ENCODE data around the gene STK38.
"Not testable (repeated sequence)": the region's sequence is repeated elsewhere in the genome, so short reads cannot be mapped to it uniquely, and the experiment has no call there.

The STK38 gene

GRCh38 chr6:36576578-36576977 lies 29.3 kb upstream of the STK38 start:
- Histone ChIP-seq H3K9ac (ENCODE audit: low read depth, low read length) (no peak overlapping the region), H3K36me3 (ENCODE audit: insufficient read depth, low read length) (no peaks in the 10 kb centered on the region), H3K9me3 (ENCODE audit: control insufficient read depth, insufficient read depth, low read length) (no peaks in the 10 kb centered on the region), H3K4me1 (ENCODE audit: insufficient read depth, low read length) (peaks cover 5% of the 10 kb centered on the region; the same call in 1 of the 2 replicates)

- H3K4me1 ChIP-seq (ENCODE audit: insufficient read depth, low read length) = peaks cover 2% of the 10 kb centered on the region; the same call in 1 of the 2 replicates
- H3K36me3 ChIP-seq (ENCODE audit: insufficient read depth, low read length) = no peaks in the 10 kb centered on the region
- H3K9ac ChIP-seq (ENCODE audit: low read depth, low read length) = no peak overlapping the region
- no peaks in the 10 kb centered on the region; the same call in 1 of the 2 replicates for H3K9me3 ChIP-seq (ENCODE audit: control insufficient read depth, insufficient read depth, low read length)
Measured at GRCh38 chr6:36574679-36575078, 27.4 kb upstream of the STK38 start.

GRCh38 chr6:36572353-36573311 lies 25.4 kb upstream of the STK38 start:
- not testable (repeated sequence) for H3K9ac ChIP-seq (ENCODE audit: low read depth, low read length); H3K4me1 ChIP-seq (ENCODE audit: insufficient read depth, low read length); H3K9me3 ChIP-seq (ENCODE audit: control insufficient read depth, insufficient read depth, low read length); H3K36me3 ChIP-seq (ENCODE audit: insufficient read depth, low read length)

- Histone ChIP-seq H3K9ac (ENCODE audit: low read depth, low read length) (no peak overlapping the region), H3K4me1 (ENCODE audit: insufficient read depth, low read length) (0 out of 2 replicates have a peak, but pooled peaks cover 3% of the 10 kb centered on the region), H3K36me3 (ENCODE audit: insufficient read depth, low read length) (no peaks in the 10 kb centered on the region), H3K9me3 (ENCODE audit: control insufficient read depth, insufficient read depth, low read length) (no peaks in the 10 kb centered on the region; the same call in 1 of the 2 replicates)
Measured at GRCh38 chr6:36571122-36572043, 24.1 kb upstream of the STK38 start.

- Histone ChIP-seq H3K4me1 (ENCODE audit: insufficient read depth, low read length) (0 out of 2 replicates have a peak, but pooled peaks cover 3% of the 10 kb centered on the region), H3K36me3 (ENCODE audit: insufficient read depth, low read length) (no peaks in the 10 kb centered on the region), H3K9me3 (ENCODE audit: control insufficient read depth, insufficient read depth, low read length) (no peaks in the 10 kb centered on the region; the same call in 1 of the 2 replicates), H3K9ac (ENCODE audit: low read depth, low read length) (no peak overlapping the region)
Measured at GRCh38 chr6:36570264-36570663, 23.0 kb upstream of the STK38 start.

GRCh38 chr6:36566418-36566905 lies 19.2 kb upstream of the STK38 start:
- Histone ChIP-seq H3K9me3 (ENCODE audit: control insufficient read depth, insufficient read depth, low read length) (no peaks in the 10 kb centered on the region; the same call in 1 of the 2 replicates), H3K9ac (ENCODE audit: low read depth, low read length) (no peak overlapping the region), H3K4me1 (ENCODE audit: insufficient read depth, low read length) (0 out of 2 replicates have a peak, but pooled peaks cover 3% of the 10 kb centered on the region), H3K36me3 (ENCODE audit: insufficient read depth, low read length) (no peaks in the 10 kb centered on the region)

GRCh38 chr6:36563928-36564284 lies 16.6 kb upstream of the STK38 start:
- Histone ChIP-seq H3K9ac (ENCODE audit: low read depth, low read length) (no peak overlapping the region), H3K4me1 (ENCODE audit: insufficient read depth, low read length) (0 out of 2 replicates have a peak, but pooled peaks cover 3% of the 10 kb centered on the region), H3K36me3 (ENCODE audit: insufficient read depth, low read length) (no peaks in the 10 kb centered on the region), H3K9me3 (ENCODE audit: control insufficient read depth, insufficient read depth, low read length) (no peaks in the 10 kb centered on the region)

- Histone ChIP-seq H3K36me3 (ENCODE audit: insufficient read depth, low read length) (no peaks in the 10 kb centered on the region), H3K9ac (ENCODE audit: low read depth, low read length) (no peak overlapping the region), H3K4me1 (ENCODE audit: insufficient read depth, low read length) (0 out of 2 replicates have a peak, but pooled peaks cover 3% of the 10 kb centered on the region), H3K9me3 (ENCODE audit: control insufficient read depth, insufficient read depth, low read length) (no peaks in the 10 kb centered on the region)
Measured at GRCh38 chr6:36563237-36563927, 16.1 kb upstream of the STK38 start.

GRCh38 chr6:36560822-36561221 lies 13.5 kb upstream of the STK38 start:
- Histone ChIP-seq H3K4me1 (ENCODE audit: insufficient read depth, low read length) (no peaks in the 10 kb centered on the region), H3K9me3 (ENCODE audit: control insufficient read depth, insufficient read depth, low read length) (no peaks in the 10 kb centered on the region), H3K9ac (ENCODE audit: low read depth, low read length) (no peak overlapping the region), H3K36me3 (ENCODE audit: insufficient read depth, low read length) (no peaks in the 10 kb centered on the region)

- no peaks in the 10 kb centered on the region for H3K36me3 ChIP-seq (ENCODE audit: insufficient read depth, low read length)
- H3K4me1 ChIP-seq (ENCODE audit: insufficient read depth, low read length) = no peaks in the 10 kb centered on the region
- H3K9ac ChIP-seq (ENCODE audit: low read depth, low read length) = no peak overlapping the region
- no peaks in the 10 kb centered on the region for H3K9me3 ChIP-seq (ENCODE audit: control insufficient read depth, insufficient read depth, low read length)
Measured at GRCh38 chr6:36559011-36559793, 11.9 kb upstream of the STK38 start.

- Histone ChIP-seq H3K9ac (ENCODE audit: low read depth, low read length) (no peak overlapping the region), H3K4me1 (ENCODE audit: insufficient read depth, low read length) (no peaks in the 10 kb centered on the region), H3K9me3 (ENCODE audit: control insufficient read depth, insufficient read depth, low read length) (no peaks in the 10 kb centered on the region), H3K36me3 (ENCODE audit: insufficient read depth, low read length) (no peaks in the 10 kb centered on the region)
Measured at GRCh38 chr6:36556281-36556680, 9.0 kb upstream of the STK38 start.

GRCh38 chr6:36555750-36556252 lies 8.5 kb upstream of the STK38 start:
- no peaks in the 10 kb centered on the region for H3K36me3 ChIP-seq (ENCODE audit: insufficient read depth, low read length)
- no peaks in the 10 kb centered on the region for H3K4me1 ChIP-seq (ENCODE audit: insufficient read depth, low read length)
- H3K9me3 ChIP-seq (ENCODE audit: control insufficient read depth, insufficient read depth, low read length) = no peaks in the 10 kb centered on the region
- H3K9ac ChIP-seq (ENCODE audit: low read depth, low read length) = no peak overlapping the region

GRCh38 chr6:36550473-36551000 lies 3.3 kb upstream of the STK38 start:
- H3K36me3 ChIP-seq (ENCODE audit: insufficient read depth, low read length) = no peaks in the 10 kb centered on the region
- no peak overlapping the region for H3K9ac ChIP-seq (ENCODE audit: low read depth, low read length)
- peaks cover 10% of the 10 kb centered on the region; the same call in 1 of the 2 replicates for H3K4me1 ChIP-seq (ENCODE audit: insufficient read depth, low read length)
- H3K9me3 ChIP-seq (ENCODE audit: control insufficient read depth, insufficient read depth, low read length) = no peaks in the 10 kb centered on the region
